Measurements from ENCODE around the gene EGLN2. TPM values are rescaled to one million over a fixed set of nuclear protein-coding genes. Genes with fewer than 3 reads are reported as not detected.

Gene EGLN2
- total and polyA plus RNA-seq, 9 of the 15 experiments (the other 6 are each of a cell fraction or from before 2014, with no cell fraction given) = 9.6 to 114 (median 71.0) TPM

- peak; percentile 49 for TF ChIP-seq REST (IDR thresholded peaks at IDR 0.05; ENCODE audit: borderline replicate concordance)
- no peak for TF ChIP-seq REST (CRISPR knock-in tag; IDR thresholded peaks at IDR 0.05; ENCODE audit: low read depth)
- peak; percentile 55; the same call in 1 of the 2 replicates for TF ChIP-seq SPI1 (IDR thresholded peaks at IDR 0.05; ENCODE audit: borderline replicate concordance, low read depth, low read length)
- no peak for TF ChIP-seq ZNF23 (CRISPR knock-in tag; IDR thresholded peaks at IDR 0.05)
- peak; percentile 30 for TF ChIP-seq PRDM10 (IDR thresholded peaks at IDR 0.05; ENCODE audit: partially characterized antibody)
- TF ChIP-seq SIN3A (IDR thresholded peaks at IDR 0.05; ENCODE audit: borderline replicate concordance in 2 of 2, control insufficient read depth in 1 of 2, low read depth in 2 of 2, low read length in 2 of 2) = peak in 1 of 2 experiments; percentile 32; a peak in 1 of 4 replicates
- TF ChIP-seq TOE1 (IDR thresholded peaks at IDR 0.05; ENCODE audit: borderline replicate concordance) = no peak
- no peak for TF ChIP-seq TOE1 (CRISPR knock-in tag; IDR thresholded peaks at IDR 0.05; ENCODE audit: borderline replicate concordance, low read depth)
- TF ChIP-seq SRF (CRISPR knock-in tag; IDR thresholded peaks at IDR 0.05) = peak in 1 of 2 experiments; percentile 57; a peak in 1 of 4 replicates
- TF ChIP-seq L3MBTL2 (IDR thresholded peaks at IDR 0.05) = no peak
- no peak for TF ChIP-seq ZNF212 (CRISPR knock-in tag; IDR thresholded peaks at IDR 0.05)
- no peak for TF ChIP-seq HMG20B (CRISPR knock-in tag; IDR thresholded peaks at IDR 0.05)
- peak; percentile 53 for TF ChIP-seq RBFOX2 (IDR thresholded peaks at IDR 0.05; ENCODE audit: low read depth, low read length)
Measured at GRCh38 chr19:40802300-40803169, 3.5 kb downstream of the EGLN2 start (continued).

All from K562 (cell line).